ENCODE measurements around the gene RAB40AL.
"Not testable (repeated sequence)": the region's sequence is repeated elsewhere in the genome, so short reads cannot be mapped to it uniquely, and the experiment has no call there.

The RAB40AL gene, protein sequence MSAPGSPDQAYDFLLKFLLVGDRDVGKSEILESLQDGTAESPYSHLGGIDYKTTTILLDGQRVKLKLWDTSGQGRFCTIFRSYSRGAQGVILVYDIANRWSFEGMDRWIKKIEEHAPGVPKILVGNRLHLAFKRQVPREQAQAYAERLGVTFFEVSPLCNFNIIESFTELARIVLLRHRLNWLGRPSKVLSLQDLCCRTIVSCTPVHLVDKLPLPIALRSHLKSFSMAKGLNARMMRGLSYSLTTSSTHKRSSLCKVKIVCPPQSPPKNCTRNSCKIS

GRCh38 chrX:102936972-102937371 lies at the start of gene RAB40AL:
RAB40AL (plus strand) TSS chrX:102937272; CDS start chrX:102937319, 47 bp downstream.
- ATAC-seq = not testable (repeated sequence)

DNA sequence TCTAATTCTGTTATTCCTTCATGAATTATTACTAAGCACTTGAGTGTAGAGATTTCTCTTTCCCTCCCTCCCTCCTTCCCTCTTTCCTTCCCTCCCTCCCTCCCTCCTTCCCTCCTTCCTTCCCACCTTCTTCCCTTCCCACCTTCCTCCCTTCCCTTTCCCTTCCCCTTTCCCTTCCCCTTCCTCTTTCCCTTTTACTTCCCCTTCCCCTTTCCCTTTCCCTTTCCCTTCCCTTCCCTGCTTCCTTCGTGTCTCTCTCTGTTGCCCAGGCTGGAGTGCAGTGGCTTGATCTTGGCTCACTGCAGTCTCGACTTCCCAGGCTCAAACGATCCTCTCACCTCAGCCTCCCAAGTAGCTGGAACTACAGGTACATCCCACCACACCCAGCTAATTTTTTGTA lies 49.4 kb upstream of the RAB40AL start:
- TF ChIP-seq TOX (CRISPR knock-in tag; IDR thresholded peaks at IDR 0.05; ENCODE audit: borderline replicate concordance) = no peak
- TF ChIP-seq PPARA (CRISPR knock-in tag; IDR thresholded peaks at IDR 0.05; ENCODE audit: borderline replicate concordance) = no peak
- TF ChIP-seq TCF4 (CRISPR knock-in tag; IDR thresholded peaks at IDR 0.05; ENCODE audit: borderline replicate concordance) = no peak
- TF ChIP-seq ZNF8 (CRISPR knock-in tag; IDR thresholded peaks at IDR 0.05) = no peak
- TF ChIP-seq ZNF565 (CRISPR knock-in tag; conservative IDR thresholded peaks at IDR 0.05; ENCODE audit: low read depth) = no peak
- no peak for TF ChIP-seq ESRRG (CRISPR knock-in tag; IDR thresholded peaks at IDR 0.05)
- TF ChIP-seq CREB5 (CRISPR knock-in tag; IDR thresholded peaks at IDR 0.05; ENCODE audit: low read depth) = no peak
- no peak for TF ChIP-seq ISL1 (CRISPR knock-in tag; IDR thresholded peaks at IDR 0.05)
- TF ChIP-seq ARNTL (CRISPR knock-in tag; IDR thresholded peaks at IDR 0.05; ENCODE audit: borderline replicate concordance, low read depth) = no peak
- TF ChIP-seq ZNF70 (CRISPR knock-in tag; IDR thresholded peaks at IDR 0.05) = no peak
- TF ChIP-seq ZC3H10 (CRISPR knock-in tag; IDR thresholded peaks at IDR 0.05) = no peak
- TF ChIP-seq TSHZ2 (CRISPR knock-in tag; IDR thresholded peaks at IDR 0.05) = no peak
- no peak for TF ChIP-seq CSDC2 (CRISPR knock-in tag; IDR thresholded peaks at IDR 0.05)
- TF ChIP-seq GLIS3 (CRISPR knock-in tag; IDR thresholded peaks at IDR 0.05) = no peak
- no peak for TF ChIP-seq ZFP30 (CRISPR knock-in tag; IDR thresholded peaks at IDR 0.05)
- ATAC-seq = no peak

- no peak for ATAC-seq
- TF ChIP-seq CREB5 (CRISPR knock-in tag; IDR thresholded peaks at IDR 0.05; ENCODE audit: low read depth) (no peak), ISL1 (CRISPR knock-in tag; IDR thresholded peaks at IDR 0.05) (no peak), CSRNP3 (CRISPR knock-in tag; IDR thresholded peaks at IDR 0.05) (no peak), RARB (CRISPR knock-in tag; IDR thresholded peaks at IDR 0.05) (no peak), PPARA (CRISPR knock-in tag; IDR thresholded peaks at IDR 0.05; ENCODE audit: borderline replicate concordance) (no peak), ZFP3 (CRISPR knock-in tag; IDR thresholded peaks at IDR 0.05) (no peak), BACH2 (CRISPR knock-in tag; IDR thresholded peaks at IDR 0.05; ENCODE audit: borderline replicate concordance) (no peak)
- TF ChIP-seq, protein P1, sequence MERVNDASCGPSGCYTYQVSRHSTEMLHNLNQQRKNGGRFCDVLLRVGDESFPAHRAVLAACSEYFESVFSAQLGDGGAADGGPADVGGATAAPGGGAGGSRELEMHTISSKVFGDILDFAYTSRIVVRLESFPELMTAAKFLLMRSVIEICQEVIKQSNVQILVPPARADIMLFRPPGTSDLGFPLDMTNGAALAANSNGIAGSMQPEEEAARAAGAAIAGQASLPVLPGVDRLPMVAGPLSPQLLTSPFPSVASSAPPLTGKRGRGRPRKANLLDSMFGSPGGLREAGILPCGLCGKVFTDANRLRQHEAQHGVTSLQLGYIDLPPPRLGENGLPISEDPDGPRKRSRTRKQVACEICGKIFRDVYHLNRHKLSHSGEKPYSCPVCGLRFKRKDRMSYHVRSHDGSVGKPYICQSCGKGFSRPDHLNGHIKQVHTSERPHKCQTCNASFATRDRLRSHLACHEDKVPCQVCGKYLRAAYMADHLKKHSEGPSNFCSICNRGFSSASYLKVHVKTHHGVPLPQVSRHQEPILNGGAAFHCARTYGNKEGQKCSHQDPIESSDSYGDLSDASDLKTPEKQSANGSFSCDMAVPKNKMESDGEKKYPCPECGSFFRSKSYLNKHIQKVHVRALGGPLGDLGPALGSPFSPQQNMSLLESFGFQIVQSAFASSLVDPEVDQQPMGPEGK (CRISPR knock-in tag; IDR thresholded peaks at IDR 0.05; ENCODE audit: borderline replicate concordance) = no peak
Measured at GRCh38 chrX:102892103-102892502, 45.0 kb upstream of the RAB40AL start.

All from SK-N-SH treated with all-trans-retinoic acid at 6 μM for 48 hours (cell line).